EH (cell line): ENCODE data around the gene TSC22D1.

Experiments
- DNase-seq: peaks from one replicate; pipeline ENCODE4 v3.0.0-alpha.2; 2015; ENCODE audit warnings: low read depth

The TSC22D1 gene

DNA sequence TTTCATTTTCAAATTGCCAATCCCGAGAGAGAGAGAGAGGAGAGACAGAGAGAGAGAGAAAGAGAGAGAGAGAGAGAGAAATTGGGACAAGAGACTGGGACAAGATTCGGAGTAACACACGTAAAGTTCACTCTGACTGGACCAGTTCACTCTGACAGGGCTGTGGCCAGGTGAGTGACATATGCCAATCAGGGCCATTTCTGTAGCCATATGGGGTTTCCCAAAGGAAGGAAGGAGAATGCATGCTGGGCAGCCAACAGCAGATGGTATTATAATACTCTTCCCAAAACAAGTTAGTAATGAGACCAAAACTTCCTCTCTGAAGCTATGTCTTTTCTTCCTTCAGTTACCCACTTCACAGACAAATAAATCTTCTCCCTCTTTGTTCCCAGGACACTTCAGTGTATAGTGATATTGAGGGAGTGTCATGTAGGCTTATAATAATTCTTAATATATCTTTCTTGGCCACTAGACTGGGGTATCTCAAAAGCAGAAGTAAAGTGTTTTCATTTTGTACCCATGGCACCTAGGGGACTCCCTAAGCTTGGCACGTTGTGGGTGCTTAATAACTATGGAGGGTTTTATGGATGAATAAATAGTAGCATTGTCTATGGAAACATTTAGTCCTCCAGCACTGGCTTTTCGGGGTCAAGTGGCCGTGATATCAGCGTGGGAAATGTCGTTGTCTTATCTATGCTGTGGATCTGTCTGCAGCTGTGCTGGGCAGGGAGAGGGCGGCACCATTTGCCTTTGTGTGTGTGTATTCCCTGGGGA lies 150.9 kb downstream of the TSC22D1 start:
- DNase-seq: no peak

DNA sequence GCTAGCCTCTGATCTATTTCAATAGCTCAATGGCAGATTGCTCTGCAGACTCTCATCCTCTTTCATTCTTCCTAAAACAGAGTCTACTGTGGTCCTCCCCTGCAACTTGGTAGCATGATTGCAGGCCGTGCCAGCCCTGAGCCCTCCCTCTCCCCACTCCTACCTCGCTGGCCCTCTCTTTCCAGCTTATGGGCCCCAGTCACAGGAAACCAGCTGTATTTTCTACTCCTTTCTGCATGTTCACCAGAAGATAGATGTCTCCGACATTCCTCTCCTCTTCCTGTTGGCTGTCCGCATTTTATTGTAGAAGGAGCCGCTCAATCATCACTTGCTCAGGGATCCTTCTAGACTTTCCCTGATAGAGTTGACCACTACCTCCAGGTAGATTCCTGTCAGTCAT lies 152.3 kb downstream of the TSC22D1 start:
- no peak for DNase-seq

DNA sequence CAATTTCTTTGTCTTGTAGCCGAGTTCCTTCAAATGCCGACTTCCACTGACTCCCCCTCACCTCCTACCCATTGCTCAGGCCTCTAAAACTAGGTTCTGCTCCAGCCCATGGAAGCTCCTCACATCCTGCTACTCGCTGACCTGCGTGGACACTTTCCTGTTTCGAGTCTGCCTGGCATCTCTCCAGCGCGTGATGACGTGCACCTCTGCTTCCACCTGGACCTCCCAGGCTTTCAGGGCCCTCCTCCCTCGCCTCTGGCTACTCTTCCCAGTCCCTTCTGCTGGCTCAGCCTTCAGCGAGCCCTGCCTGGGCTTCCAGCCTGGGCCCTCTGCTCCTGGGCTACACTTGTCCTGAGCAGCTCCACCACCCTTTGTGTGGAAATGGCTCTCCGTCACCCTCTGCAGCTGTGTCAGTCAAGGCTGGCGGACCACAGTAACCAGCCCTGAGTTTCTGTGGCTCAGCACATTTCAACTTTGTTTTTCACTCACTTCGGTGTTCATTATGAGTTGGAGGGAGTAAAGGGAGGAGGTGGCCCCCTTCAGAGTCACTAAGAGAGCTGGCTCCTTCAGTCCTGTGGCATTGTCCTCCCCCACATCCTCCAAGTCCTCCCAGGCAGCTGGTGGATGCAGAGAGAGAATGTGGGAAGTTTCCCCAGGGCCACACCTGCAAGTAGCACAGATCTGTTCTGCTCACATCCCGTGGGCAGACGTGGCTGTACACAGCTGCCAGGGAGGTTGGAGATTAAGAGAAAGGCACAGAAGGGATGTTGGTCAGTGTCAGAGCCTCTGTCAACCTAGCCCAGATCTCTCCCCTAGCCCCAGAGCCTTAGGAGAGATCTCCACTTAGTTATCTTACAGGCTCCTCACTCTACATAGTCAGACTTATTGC lies 153.1 kb downstream of the TSC22D1 start:
- DNase-seq: no peak

- DNase-seq: no peak
Measured at GRCh38 chr13:44421853-44422525, 154.1 kb downstream of the TSC22D1 start.

GRCh38 chr13:44420376-44421220 lies 155.5 kb downstream of the TSC22D1 start:
- DNase-seq: no peak

DNA sequence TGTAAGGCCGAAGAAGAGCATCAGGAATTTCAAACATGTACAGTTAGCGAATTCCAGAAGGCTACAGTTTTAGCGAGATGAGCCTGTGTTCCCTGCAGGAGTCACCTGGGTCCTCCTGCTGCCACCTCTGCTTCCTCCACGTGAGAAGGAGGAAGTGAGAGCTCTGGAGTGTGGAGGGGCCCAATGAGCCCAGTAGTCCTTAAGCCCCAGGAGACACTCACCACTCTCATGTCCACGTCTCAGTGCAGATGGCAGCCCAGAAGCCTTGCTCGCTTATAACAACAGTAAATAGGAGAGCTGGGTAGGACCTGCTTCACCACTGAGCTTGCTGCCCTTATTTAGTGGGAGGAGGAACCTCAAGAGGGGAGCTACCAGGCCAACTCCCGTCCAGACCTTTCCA lies 158.3 kb downstream of the TSC22D1 start:
- no peak for DNase-seq

GRCh38 chr13:44417446-44417845 lies 158.7 kb downstream of the TSC22D1 start:
- no peak for DNase-seq

DNA sequence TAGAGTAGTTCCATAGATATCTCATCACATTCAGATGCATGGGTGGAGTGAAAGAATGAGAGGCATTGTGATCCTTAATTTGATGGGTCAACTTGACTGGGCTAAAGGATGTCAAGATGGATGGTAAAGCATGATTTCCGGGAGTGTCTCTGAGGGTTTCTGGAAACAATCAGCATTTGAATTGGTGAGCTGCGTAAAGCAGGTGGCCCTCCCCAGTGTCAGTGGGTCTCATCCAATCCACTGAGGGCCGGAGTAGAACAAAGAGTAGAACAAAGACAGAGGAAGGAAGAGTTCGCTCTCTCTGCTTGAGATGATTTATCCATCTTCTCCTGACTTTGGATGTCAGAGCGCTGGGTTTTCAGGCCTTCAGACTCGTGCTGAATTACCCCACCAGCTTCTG lies 159.4 kb downstream of the TSC22D1 start:
- DNase-seq: no peak

- DNase-seq: no peak
Measured at GRCh38 chr13:44416301-44416700, 159.8 kb downstream of the TSC22D1 start.

- no peak for DNase-seq
Measured at GRCh38 chr13:44415815-44416214, 160.3 kb downstream of the TSC22D1 start.

- DNase-seq: no peak
Measured at GRCh38 chr13:44414716-44415115, 161.4 kb downstream of the TSC22D1 start.

- no peak for DNase-seq
Measured at GRCh38 chr13:44413095-44413494, 163.0 kb downstream of the TSC22D1 start.

DNA sequence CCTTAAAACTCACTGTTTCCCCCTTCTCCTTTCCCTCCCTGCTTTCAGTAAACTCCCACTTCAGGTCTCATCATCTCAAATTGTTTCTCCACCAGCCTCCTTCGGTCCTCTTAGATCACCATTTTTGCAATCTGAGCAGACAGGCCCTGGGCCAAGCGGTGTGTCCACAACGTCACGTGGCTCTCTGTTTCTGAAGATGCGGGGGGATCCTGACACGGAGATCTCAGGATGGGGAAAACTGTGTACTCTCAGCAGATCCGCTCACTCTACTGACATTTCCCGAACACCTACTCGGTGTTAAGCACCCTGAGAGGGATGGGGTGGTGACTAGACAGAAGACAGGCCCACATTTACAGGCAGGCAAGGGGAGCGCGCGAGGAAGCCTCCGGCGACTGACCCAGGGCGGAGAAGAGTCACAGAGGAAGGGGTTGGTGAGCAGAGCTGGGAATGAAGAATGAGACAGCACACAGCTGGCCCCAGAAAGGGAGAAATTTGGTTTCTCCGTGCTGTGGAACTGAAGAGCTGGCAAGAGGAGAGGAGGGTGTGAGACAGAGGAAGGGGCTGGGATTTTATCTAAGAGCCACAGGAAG lies 163.7 kb downstream of the TSC22D1 start:
- no peak for DNase-seq

GRCh38 chr13:44411841-44412240 lies 164.3 kb downstream of the TSC22D1 start:
- no peak for DNase-seq

DNA sequence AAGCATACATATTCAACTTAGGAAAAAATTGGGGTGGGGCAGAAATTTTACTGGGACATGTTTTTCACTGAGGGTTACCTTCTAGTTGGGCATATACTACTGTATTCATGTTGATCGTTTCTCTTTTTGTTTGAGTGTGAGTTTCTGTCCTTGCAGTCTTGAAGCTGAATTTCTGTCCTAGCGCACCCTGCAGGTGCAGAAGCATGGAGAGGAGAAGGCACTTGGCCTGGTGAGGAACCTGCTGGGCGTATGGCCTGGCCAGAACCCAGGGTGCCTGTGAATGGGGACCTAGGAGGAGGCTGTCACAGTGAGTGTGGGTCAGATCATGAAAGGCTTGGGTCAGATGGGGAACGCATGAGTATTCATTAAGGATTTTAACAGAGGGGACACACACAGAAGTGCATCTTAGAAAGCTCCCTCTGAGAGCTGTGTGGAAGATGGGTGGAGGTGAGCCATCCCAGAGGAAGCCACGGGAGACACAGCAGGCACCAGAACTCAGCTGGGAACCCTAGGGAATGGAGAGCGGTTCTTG lies 165.7 kb downstream of the TSC22D1 start:
- no peak for DNase-seq

DNA sequence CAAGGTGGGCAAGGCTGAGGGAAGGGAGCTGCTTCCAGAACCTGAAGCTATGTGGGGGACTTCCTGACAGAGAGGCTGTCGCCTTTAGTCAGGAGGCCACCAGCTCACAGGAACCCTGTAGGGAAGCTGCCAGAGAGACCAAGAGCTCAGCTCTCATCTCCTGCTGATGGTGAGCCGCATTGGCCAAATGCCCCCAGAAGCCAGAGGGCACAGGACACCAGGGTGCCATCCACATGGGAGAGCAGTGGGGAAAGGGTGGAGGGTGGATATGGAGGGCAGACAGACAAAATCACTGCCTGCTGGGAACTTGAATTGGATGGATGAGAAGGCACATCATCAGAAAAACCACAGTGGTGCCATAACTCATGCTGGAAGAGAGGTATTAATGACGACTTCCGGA lies 166.5 kb downstream of the TSC22D1 start:
- DNase-seq: no peak

GRCh38 chr13:44407891-44408290 lies 168.2 kb downstream of the TSC22D1 start:
- DNase-seq: no peak

- DNase-seq: no peak
Measured at GRCh38 chr13:44407379-44407778, 168.8 kb downstream of the TSC22D1 start.

GRCh38 chr13:44406617-44407016 lies 169.5 kb downstream of the TSC22D1 start:
- DNase-seq: no peak

DNA sequence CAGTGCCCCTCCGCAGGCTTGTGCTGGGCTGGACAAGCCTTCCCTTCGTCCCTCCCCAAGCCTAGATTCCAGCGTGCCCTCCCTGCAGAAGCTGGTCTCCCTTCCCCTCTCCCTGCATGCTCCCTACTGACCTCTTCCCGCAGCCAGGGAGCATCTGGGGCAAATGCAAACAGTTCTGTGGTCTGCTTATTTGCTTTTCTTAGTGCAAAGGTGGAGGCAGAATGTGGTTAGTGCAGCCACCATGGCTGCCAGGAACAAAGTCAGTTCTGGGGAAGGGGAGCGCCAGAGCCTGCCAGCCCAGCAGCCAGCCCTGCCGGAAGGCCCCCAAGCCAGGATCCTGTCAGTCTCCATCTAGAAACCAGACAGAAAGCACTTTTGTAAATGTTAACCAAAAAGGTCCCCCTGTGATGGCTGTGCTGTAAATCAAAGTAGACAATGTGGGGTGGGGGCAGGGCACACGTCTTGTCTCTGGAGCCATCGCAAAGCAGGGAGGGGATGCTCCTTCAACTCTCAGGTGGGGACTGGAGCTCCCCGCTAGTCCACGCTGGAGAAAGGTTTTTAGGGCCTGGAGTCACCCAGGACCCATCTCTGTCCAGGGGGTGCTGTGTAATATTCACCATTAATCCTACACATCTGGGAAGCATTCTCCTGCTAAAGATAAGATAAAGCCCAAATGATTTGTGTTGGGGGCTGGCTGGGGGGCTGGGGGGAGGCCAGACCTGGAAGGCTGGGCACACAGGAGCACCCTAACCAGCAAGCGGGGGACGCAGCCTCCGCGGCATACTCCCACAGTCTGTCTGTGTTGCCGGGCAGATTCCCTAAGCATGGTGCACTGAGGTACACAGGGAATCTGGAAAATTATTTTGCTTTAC lies 171.6 kb downstream of the TSC22D1 start:
- DNase-seq: no peak
